Stimulated activated CD4-positive, alpha-beta T cell treated with anti-CD3 and anti-CD28 coated beads, Interleukin-2, amount 100 ng/mL, for 4 hours (primary cell): ENCODE results near the gene AP3D1.
"Not testable (repeated sequence)": the region's sequence is repeated elsewhere in the genome, so short reads cannot be mapped to it uniquely, and the experiment has no call there.

Experiments used
- DNase-seq: peaks from one replicate; pipeline ENCODE4 v3.0.0-alpha.2; 2020; ENCODE audit warnings: low read depth

AP3D1 gene

DNA sequence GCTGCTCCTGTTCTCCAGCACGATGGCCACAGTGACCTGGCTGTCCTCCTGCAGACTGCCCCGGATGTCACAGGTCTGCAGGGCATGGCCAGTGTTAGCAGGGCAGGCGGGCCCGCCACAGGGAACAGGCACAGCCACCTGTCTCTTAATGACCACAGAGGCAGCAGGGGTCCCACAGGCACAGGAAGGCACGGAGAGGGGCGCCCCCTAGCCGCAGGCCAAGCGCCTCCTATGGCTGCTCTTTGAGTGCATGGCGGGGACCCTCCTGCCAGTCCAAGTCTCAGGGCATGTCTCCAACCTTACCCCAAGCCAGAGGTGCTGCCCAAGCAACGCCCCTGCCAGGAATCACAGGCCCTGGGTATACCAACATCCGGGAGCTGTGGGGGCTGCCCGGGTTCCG lies 40.5 kb downstream of the AP3D1 start:
- DNase-seq: no peak

DNA sequence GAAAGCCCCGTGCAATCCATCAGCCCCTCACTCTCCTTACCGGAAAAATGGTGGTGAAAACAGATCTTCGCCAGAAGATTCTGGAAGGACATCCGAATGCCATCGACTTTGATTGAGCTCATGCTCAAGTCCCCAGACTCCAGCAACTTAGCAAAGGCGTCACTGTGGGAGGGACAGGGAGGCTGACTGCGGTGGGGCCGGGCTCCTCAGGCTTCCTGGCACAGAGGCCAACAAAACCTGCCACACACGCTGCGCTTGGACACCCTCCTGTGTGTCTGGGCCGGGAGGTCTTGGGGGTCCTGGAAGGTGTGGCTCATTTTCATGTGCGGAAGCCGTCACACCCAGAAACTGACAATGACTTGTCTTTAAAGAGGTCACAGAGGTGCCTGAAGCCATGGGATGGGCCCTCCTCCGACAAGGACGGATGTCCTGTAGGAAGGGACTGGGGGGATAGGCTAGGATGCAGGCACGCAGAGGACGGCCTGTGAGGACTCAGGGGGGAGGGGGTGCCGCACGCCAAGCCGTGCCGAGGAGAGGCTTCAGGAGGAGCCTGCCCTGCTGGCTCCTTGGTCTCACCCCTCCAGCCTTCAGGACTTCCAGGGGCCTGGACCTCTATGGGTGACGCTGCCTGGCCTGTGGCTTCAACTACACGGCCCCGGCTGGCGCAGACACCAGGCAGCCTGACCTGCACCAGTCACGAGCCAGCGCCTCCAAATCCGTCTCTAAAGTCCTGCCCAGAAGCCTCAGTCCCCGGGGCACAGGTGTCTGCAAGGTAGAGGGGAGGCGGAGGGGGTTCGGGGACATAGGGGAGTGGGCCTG lies 42.1 kb downstream of the AP3D1 start:
- no peak for DNase-seq

DNA sequence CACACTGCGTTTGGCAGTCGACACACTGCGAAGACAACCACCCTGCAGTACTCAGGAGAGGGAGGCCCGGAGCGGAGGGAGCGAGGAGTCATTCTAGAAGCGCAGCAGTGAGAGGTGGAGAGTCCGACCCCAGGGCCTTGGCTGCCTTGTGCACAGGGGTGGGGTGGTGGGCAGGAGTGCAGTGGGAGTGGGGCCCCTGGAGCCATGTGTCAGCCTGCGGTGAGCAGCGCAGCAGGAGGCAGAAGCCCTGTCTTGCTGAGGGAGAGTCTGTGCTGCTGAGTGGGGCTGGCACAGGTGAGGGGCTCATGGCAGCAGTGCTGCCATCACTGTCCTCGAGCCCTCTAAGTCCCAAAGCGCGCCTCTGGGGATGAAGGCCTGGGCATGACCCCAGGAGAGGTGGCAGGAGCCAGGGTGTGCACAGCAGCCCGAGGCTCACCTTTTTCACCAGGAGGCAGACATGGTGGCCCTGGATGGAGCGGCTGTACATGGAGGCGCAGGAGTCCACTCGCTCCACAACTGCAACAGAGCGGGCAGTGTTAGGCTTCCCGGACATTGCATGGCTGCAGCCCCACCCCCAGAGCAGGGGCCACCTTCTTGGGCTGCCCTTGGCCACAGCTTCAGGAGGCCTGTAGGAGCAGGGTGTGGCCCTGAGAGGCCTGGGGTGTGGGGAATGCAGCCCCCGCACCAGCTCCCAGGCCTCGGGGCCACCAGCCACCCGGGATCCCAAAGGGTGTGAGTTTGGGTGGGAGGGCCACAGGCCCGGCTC lies 42.9 kb downstream of the AP3D1 start:
- no peak for DNase-seq

DNA sequence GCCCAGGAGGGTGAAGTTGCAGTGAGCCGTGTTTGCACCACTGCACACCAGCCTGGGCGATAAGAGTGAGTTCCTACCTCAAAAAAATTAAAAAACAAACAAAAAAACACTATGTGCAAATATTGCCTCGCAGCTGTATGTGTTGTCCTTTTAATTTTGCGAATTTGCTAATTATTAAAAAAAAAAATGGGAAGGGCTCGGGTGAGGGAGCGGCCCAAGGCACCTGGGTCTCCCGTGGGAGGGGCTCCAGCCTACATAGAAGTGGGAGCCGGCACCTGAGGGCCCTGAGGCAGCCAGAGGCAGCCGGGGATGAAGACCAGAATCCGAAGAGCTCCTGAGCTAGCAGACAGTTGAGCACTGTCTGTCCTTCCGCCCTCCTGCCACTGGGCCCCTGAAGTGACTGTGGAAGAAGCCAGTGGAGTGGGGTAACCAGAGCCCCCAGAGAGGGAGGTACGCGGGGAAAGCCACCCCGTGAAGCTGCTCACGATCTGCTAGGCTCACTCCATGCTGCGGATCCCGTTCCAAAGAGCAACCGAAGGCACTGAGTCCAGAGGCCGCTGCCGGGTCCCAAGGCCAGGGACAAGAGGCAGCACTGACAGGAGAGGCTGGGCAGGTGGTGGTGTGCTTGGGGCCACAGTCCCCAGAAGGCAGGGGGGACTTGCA lies 48.2 kb downstream of the AP3D1 start:
- no peak for DNase-seq

DNA sequence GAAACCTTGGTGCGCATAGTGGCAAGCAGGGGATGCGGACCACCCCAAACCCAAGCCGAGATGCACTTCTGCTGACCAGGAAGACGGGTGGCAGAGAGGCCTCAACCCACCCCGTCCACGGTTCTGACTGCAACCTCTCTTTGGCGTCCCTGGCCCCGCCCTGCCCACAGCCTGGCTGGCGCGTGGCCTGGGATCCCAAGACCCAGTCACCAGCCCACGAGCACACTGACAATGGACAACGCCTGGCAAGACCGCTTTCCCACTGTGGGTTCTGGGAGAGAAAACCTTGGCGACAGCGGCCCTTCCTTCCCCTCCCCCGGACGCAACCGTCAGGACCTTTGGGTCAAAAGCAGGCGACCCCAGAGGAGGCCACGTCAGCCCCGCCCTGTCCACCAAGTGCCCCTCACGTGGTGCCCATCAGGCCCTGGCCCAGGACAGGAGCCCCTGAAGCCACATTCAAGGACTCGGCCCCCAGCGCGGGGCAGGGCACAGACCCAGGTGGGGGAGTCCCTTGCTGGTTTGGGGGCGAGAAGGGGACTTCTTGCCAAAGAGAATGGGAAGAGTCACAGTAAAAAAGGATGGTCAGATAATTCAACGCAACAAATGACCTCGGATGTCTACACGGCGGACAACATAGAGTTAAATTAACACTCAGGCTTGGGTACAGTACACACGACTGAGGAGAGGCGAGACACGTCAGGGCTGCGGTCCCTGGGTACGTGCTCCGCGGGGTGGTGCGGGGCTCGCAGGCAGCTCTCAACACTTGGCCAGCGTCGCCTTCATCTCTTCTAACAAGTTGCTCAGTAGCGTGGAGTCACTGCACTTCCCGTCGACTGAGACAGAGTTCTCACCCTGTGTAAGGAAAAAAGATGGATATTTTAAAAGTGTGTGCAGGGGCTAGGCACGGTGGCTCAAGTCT lies 49.7 kb downstream of the AP3D1 start:
- no peak for DNase-seq

DNA sequence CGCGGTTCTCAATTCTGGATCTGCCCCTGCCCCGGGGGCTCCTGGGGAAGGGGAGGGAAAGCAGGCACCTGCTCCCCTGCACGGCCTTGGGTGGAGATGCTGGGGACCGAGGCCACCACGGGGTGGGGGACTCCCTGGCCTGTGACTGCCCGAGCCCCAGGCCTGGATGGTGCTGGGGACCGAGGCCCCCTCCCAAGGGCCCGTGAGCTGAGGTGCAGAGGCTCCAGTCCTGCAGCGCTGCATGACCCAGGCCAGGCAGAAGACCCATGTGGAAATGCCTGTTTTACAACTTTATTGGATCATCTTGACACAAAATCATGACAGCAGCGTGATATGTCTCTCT lies 50.7 kb downstream of the AP3D1 start:
- DNase-seq: no peak

DNA sequence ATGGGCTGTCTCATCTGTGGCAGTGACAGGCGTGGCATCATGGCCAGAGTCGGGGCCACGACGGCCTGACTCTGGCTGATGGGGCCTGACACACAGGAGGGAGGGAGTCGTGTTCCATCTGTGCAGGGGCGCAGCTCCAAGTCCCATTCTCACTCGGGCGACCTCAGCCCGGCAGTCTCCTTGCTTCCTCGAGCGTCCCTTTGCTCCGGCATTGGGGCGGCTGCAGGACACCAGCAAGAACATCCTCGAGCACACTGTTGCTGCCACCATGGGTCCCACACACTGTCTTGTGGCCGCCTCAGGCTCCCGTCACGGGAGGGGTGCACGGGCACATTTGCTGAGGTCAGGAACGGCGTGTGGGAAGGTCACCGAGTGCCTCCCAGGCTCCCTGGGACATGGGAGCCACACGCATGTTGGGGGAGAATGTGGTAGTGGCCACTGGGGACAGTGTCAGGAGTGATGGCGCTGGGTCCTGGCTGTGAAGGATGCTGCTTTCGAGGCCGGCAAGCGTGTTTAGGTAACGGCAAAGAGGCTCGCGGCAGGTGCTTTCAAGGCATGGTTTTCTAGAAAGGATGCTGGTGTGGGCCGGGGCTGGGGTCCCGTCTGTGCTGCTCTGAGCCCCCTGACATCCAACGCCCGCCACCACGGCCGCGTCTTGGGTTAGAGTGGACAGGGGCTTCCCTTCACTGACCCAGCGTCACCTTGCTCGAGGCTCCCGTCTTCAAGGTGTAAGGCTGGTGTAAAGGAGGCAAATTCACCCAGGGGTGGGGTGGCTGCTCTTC lies 51.2 kb downstream of the AP3D1 start:
- DNase-seq: no peak

DNA sequence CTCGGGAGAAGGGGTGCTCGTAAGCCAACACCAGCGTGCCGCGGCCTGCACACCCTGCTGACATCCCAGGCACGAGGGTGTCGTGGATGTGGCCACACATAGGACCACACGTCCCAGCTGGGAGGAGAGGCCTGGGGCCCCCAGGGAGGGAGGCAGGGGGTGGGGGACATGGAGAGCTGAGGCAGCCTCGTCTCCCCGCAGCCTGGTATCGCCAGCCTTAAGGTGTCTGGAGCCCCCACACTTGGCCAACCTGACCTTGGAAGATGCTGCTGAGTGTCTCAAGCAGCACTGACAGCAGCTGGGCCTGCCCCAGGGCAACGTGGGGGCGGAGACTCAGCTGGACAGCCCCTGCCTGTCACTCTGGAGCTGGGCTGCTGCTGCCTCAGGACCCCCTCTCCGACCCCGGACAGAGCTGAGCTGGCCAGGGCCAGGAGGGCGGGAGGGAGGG lies 52.3 kb downstream of the AP3D1 start:
- DNase-seq: no peak

DNA sequence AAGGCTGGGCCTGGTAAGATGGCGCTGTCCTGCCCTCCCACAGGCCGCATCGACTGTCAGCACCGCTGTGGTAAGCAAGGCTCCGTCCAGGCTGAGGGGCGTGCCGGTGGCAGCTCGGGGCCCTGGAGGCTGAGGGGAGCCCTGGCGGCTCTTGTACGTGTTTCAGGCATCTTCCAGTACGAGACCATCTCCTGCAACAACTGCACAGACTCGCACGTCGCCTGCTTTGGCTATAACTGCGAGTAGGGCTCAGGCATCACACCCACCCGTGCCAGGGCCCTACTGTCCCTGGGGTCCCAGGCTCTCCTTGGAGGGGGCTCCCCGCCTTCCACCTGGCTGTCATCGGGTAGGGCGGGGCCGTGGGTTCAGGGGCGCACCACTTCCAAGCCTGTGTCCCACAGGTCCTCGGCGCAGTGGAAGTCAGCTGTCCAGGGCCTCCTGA lies 53.5 kb downstream of the AP3D1 start:
- no peak for DNase-seq

DNA sequence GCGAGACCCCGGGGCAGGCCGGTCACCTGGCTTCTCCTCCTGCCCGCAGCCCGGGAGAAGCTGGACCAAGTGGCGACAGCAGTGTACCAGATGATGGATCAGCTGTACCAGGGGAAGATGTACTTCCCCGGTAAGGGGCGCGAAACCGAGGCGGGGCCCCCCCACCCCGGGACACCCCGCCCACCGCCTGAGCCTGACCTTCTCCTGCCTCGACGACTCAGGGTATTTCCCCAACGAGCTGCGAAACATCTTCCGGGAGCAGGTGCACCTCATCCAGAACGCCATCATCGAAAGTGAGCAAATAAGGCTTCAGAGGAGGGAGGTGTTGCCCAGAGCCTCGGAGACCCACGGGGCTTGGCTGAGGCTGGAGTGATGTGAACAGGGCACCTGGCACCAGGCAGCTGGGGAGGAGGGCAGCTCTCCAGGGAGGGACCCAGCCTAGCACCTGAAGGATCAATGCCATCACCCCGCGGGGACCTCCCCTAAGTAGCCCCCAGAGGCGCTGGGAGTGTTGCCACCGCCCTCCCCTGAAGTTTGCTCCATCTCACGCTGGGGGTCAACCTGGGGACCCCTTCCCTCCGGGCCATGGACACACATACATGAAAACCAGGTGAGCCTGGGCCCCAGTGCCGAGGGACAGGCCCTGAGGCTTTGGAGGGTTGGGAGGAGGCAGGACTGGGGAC lies 54.0 kb downstream of the AP3D1 start:
- peak; percentile 45 for DNase-seq

DNA sequence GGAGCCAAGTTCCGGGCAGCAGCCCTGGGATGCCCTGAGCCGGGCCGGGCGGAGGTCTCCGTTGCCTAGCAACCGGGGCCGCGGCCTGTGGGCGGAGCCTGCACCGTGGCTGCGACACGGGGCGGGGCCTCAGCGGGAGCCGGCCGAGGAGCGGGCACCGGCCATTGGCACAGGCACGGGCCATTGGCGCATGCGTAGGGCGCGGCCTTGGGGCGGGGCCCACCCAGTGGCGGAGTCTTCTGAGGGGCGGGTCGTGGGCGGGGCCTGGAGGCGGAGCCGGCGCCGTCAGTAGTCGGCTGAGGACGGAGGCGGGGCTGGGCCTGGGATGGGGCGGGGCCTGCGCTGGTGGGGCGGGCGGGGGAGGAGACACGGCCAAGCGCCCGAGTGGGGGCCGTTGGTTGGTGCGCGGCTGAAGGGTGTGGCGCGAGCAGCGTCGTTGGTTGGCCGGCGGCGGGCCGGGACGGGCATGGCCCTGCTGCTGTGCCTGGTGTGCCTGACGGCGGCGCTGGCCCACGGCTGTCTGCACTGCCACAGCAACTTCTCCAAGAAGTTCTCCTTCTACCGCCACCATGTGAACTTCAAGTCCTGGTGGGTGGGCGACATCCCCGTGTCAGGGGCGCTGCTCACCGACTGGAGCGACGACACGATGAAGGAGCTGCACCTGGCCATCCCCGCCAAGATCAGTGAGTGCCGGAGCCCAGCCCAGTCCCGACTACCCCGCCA lies 54.7 kb downstream of the AP3D1 start, which contains the start of gene IZUMO4:
TSS of gene IZUMO4 (plus strand) at position 436 of the 723 bp plus-strand sequence. CDS start at position 467, 31 bp downstream.
- DNase-seq: peak; percentile 100

DNA sequence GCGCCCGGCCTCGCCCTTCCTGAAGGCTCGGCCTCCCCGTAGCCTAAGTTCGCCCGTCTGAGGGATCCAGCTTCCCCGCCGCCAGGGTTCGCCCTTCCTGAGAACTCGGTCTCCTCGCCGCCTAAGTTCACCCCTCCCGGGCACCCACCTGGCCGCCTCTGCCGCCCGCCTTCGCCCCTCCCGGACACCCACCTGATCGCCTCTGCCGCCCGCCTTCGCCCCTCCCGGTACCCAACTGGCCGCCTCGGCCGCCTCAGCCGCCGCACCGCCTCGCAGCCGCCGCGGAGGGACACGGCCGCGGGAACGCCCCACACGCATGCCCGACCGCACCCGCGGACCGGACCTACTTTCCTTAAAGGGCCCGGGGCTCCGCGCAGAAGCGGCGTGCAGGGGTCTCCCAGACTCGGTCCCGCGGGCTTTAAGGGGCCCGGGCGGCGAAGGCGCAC lies 55.3 kb downstream of the AP3D1 start, which contains the start of gene MOB3A:
TSS of gene MOB3A (minus strand) at position 293 of the 446 bp plus-strand sequence. CDS start 17,766 bp downstream, outside the sequence.
- peak; percentile 79 for DNase-seq

DNA sequence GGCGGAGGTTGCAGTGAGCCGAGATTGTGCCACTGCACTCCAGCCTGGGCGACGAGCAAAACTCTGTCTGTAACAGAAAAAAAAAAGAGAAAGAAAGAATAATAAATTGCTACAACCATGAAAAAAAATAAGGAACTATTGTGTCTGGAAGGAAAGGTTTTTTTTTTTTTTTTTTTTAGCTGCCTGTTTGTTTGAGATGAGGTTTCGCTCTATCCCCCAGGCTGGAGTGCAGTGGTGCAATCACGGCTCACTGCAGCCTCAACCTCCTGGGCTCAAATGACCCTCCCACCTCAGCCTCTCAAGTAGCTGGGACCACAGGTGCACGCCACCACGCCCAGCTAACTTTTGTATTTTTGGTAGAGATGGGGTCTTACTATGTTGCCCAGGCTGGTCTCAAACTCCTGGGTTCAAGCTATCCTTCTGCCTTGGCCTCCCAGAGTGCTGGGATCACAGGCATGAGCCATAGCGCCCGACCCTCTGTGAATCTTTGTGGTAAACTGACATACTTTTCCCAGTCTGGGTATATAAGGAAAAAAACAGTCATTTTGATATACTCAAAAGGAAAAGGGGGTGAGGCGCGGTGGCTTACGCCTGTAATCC lies 59.3 kb downstream of the AP3D1 start:
- not testable (repeated sequence) for DNase-seq

DNA sequence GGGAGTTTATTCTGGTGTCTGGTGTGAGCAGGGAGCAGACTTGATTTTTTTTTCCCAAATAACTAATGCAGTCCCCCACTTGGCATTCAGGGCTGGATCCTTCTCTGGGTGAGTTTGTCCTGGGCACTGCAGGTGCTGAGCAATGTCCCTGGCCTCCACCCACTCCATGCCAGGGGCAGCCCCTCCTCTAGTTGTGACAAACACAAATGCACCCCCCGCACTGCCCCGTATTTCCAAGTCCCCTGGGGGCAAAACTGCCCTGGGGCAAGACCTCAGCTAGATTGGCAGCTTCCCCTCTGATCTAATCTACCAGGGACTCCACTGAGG lies 61.7 kb downstream of the AP3D1 start:
- DNase-seq: no peak

DNA sequence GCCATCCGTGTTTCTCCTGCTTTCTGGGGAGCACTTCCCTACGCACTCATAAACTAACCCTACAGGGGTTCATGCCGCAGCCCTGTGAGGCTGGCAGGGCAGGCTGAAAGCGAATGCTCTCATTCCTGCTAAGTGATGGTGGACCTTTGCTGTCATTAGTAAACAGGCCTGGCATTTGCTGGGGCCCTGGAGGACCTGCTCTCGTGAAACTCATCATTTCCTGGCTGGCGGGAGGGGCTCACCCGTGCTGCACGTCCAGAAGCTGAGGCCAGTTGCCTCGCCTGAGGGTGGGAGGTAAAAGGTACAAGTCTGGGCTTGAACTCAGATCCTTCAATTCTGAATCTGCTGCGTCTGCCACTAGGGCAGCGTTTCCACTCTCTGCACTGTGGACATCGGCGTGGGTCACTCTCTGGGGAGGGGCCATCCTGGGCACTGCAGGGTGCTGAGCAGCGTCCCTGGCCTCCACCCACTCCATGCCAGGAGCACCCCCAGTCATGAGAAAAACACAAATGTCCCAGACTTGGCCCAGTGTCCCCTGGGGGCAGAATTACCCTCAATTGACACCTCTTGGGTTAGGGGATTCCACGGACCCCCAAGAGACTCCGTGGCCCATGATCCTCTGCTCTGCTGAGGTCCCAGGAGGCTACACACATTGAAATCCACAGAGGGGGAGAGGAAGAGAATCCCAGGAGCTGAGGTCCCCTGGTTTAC lies 62.2 kb downstream of the AP3D1 start:
- no peak for DNase-seq

DNA sequence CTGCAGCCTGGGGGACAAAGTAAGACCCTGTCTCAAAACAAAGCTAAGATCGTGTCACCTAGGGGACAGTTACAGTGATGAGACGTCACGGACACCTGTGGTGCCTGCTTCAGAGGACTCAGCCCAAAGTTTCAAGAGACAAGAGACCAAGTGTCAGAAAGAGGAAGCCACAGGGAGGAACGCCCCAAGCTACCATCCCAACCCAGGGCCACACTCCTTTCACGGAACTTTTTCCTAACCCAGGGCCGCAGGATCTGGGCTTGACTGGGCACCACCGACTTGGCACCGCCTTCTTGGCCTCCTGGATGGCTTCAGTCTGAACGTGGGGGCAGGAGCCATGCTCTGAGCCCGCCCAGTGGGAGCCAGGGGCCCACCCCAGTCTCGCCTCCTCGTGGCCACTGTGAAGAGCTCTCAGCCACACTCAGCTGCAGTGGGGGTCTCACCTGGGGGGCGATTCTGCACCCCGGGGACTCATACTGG lies 63.7 kb downstream of the AP3D1 start:
- no peak for DNase-seq

DNA sequence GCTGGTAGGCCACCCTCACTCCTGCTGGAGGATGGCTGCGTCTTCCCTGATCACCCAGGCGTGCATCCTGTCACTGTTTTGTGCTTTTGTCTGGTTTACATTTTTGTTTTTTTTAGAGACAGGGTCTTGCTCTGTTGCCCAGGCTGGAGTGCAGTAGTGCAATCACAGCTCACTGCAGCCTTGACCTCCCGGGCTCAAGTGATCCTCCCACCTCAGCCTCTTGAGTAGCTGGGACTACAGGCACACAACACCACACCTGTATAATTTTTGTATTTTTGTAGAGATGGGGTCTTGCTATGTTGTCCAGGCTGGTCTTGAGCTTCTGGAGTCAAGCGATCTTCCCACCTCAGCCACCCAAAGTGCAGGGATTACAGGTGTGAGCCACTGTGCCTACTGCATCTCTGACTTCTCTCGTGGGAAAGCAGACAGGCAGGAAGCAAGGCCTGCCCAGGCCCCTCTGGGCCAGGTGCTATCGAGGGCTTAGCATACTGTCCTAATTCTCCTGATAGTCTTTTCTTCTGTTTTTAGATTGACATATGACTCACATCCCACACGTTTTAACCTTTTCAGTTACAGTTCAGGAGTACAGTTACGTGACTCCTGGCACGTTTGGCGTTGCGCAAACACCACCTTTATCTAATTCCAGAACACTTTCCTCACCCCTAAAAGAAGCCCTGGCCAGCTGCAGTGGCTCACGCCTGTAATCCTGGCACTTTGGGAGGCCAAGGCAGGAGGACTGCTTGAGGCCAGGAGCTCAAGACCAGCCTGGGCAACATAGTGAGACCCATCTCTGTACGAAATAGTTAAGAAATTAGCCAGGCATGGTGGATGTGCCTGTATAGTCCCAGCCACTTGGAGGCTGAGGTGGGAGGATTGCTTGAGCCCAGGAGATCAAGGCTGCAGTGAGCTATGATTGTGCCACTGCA lies 64.4 kb downstream of the AP3D1 start:
- DNase-seq: not testable (repeated sequence)
